ENCODE data around the gene SPAG8.

- TF ChIP-seq GATA2 (IDR thresholded peaks at IDR 0.05; ENCODE audit: low read depth, low read length): no peak
- no peak for TF ChIP-seq GATA3 (IDR thresholded peaks at IDR 0.05; ENCODE audit: low read depth, low read length)
Observed at GRCh38 chr9:35854091-35854762, 42.2 kb upstream of the SPAG8 start.
